SK-N-SH (cell line): Measurements from ENCODE around the gene TES. TPM values are rescaled to one million over a fixed set of nuclear protein-coding genes. Genes with fewer than 3 reads are reported as not detected.

Source experiments
- CTCF ChIA-PET: fragments of 300-600, 350-600 bp; formaldehyde crosslinking; extraction: SDS; loops from one replicate; lab custom pipeline; 2021; lab: Yijun Ruan, JAX
- POLR2A ChIA-PET: fragments of 350-600 bp; sonication (Branson Sonifier 250); formaldehyde crosslinking; extraction: SDS; loops from one replicate; lab custom pipeline; 2020; ENCODE audit warnings: antibody characterized with exemption, inconsistent platforms; lab: Yijun Ruan, JAX
- DNase-seq: peaks from one replicate; pipeline ENCODE4 v3.0.0; 2012
- H2AFZ ChIP-seq: fragments of 200-600 bp; sonication (generic); 2 replicates; pipeline ENCODE4 v1.8.1; 2016; ENCODE audit warnings: antibody characterized with exemption, mild to moderate bottlenecking, low read depth
- H3F3A ChIP-seq: fragments of 200-600 bp; sonication (generic); replicated peaks from 2 replicates; pipeline ENCODE3; 2016; ENCODE audit warnings: antibody characterized with exemption, mild to moderate bottlenecking; ENCODE audit not compliant: insufficient read depth
- H3K27ac ChIP-seq, 2 experiments: fragments of 200-500 bp in 1 of 2; fragments of 200-600 bp in 1 of 2; sonication (Bioruptor generic) in 1 of 2; sonication (generic), shearing (Covaris generic) in 1 of 2; 2 replicates each; pipeline versions ENCODE4 v1.5.1 to v1.6.1; 2014 to 2016; ENCODE audit warnings: low read depth in 2 of 2, inconsistent platforms in 1 of 2, low read length in 1 of 2, mild to moderate bottlenecking in 1 of 2, mixed read lengths in 1 of 2
- H3K27me3 ChIP-seq: fragments of 200-600 bp; sonication (generic), shearing (Covaris generic); 2 replicates; pipeline ENCODE4 v1.6.1; 2016; ENCODE audit warnings: mixed run types; ENCODE audit not compliant: insufficient read depth
- H3K36me3 ChIP-seq, 2 experiments: fragments of 200-500 bp in 1 of 2; fragments of 200-600 bp in 1 of 2; sonication (Bioruptor generic) in 1 of 2; sonication (generic) in 1 of 2; replicated peaks in 1 of 2; 2 replicates each; pipeline versions ENCODE3 to v1.5.1; 2014 to 2016; ENCODE audit warnings: low read length in 1 of 2, mild to moderate bottlenecking in 1 of 2; ENCODE audit not compliant: insufficient read depth in 2 of 2, control insufficient read depth in 1 of 2
- H3K4me1 ChIP-seq, 2 experiments: fragments of 200-500 bp in 1 of 2; fragments of 200-600 bp in 1 of 2; sonication (Bioruptor generic) in 1 of 2; sonication (generic), shearing (Covaris generic) in 1 of 2; 2 replicates each; pipeline versions ENCODE4 v1.5.1 to v1.6.1; 2014 to 2016; ENCODE audit warnings: low read depth in 1 of 2, low read length in 1 of 2, mixed run types in 1 of 2; ENCODE audit not compliant: insufficient read depth in 2 of 2, control insufficient read depth in 1 of 2
- H3K4me2 ChIP-seq: fragments of 200-600 bp; sonication (generic), shearing (Covaris generic); 2 replicates; pipeline ENCODE4 v1.6.1; 2017; ENCODE audit warnings: mixed run types
- H3K4me3 ChIP-seq, 2 experiments: fragments of 200-500 bp in 1 of 2; fragments of 200-600 bp in 1 of 2; sonication (Bioruptor generic) in 1 of 2; sonication (generic), shearing (Covaris generic) in 1 of 2; 2 replicates each; pipeline versions ENCODE4 v1.5.1 to v1.8.1; 2014 to 2016; ENCODE audit warnings: low read depth in 2 of 2, inconsistent platforms in 1 of 2, low read length in 1 of 2, mild to moderate bottlenecking in 1 of 2, mixed read lengths in 1 of 2, moderate library complexity in 1 of 2
- H3K79me2 ChIP-seq: fragments of 200-600 bp; sonication (generic); 2 replicates; pipeline ENCODE4 v1.8.1; 2017; ENCODE audit warnings: mild to moderate bottlenecking; ENCODE audit not compliant: insufficient read depth
- H3K9ac ChIP-seq: fragments of 200-600 bp; sonication (generic); 2 replicates; pipeline ENCODE4 v1.6.1; 2017; ENCODE audit warnings: mixed run types
- H3K9me2 ChIP-seq: fragments of 200-600 bp; sonication (generic); 2 replicates; pipeline ENCODE4 v1.6.1; 2017; ENCODE audit warnings: mixed run types
- H3K9me3 ChIP-seq: fragments of 200-600 bp; sonication (generic); 2 replicates; pipeline ENCODE4 v1.6.1; 2017; ENCODE audit warnings: mixed run types, mild to moderate bottlenecking, moderate library complexity
- H4K20me1 ChIP-seq: fragments of 200-600 bp; sonication (generic); 2 replicates; pipeline ENCODE4 v1.6.1; 2017; ENCODE audit warnings: mild to moderate bottlenecking, mixed run types; ENCODE audit not compliant: insufficient read depth
- EP300 ChIP-seq, 2 experiments: IDR thresholded peaks; 2 replicates each; pipeline versions ENCODE4 v1.4.0 to v1.6.1; 2012; ENCODE audit warnings: borderline replicate concordance in 1 of 2, low read depth in 1 of 2, low read length in 1 of 2
- EZH2phosphoT487 ChIP-seq: fragments of 200-600 bp; sonication (generic); IDR thresholded peaks from 2 replicates; pipeline ENCODE4 v1.6.1; 2017; ENCODE audit warnings: low read depth, mixed run types, mild to moderate bottlenecking, antibody characterized with exemption, moderate library complexity, borderline replicate concordance
- FOSL2 ChIP-seq: IDR thresholded peaks from 2 replicates; pipeline ENCODE4 v1.4.0; 2012; ENCODE audit warnings: low read depth, mild to moderate bottlenecking, moderate library complexity, borderline replicate concordance
- FOXJ3 ChIP-seq: sonication (generic); formaldehyde crosslinking; IDR thresholded peaks from 2 replicates; pipeline ENCODE4 v1.5.1; 2020; ENCODE audit warnings: mild to moderate bottlenecking, missing genetic modification reagents
- GATA2 ChIP-seq: sonication (generic); formaldehyde crosslinking; IDR thresholded peaks from 2 replicates; pipeline ENCODE4 v1.5.0; 2020; ENCODE audit warnings: mild to moderate bottlenecking, missing genetic modification reagents
- JUND ChIP-seq: IDR thresholded peaks from 2 replicates; pipeline ENCODE4 v1.4.0; 2012
- MEF2A ChIP-seq: IDR thresholded peaks from 2 replicates; pipeline ENCODE4 v1.4.0; 2012; ENCODE audit warnings: low read depth, borderline replicate concordance
- NRF1 ChIP-seq: IDR thresholded peaks from 2 replicates; pipeline ENCODE4 v1.6.1; 2012; ENCODE audit warnings: low read depth, mild to moderate bottlenecking, low read length
- POLR2AphosphoS5 ChIP-seq: IDR thresholded peaks from 2 replicates; pipeline ENCODE4 v1.6.1; 2012; ENCODE audit warnings: low read depth, low read length
- RAD21 ChIP-seq: IDR thresholded peaks from 2 replicates; pipeline ENCODE4 v1.6.1; 2012; ENCODE audit warnings: mild to moderate bottlenecking, low read length
- RCOR1 ChIP-seq: fragments of 150-350 bp; IDR thresholded peaks from 2 replicates; pipeline ENCODE4 v1.6.1; 2017; ENCODE audit warnings: antibody characterized with exemption, low read length
- RFX5 ChIP-seq: IDR thresholded peaks from 2 replicates; pipeline ENCODE4 v1.6.1; 2012; ENCODE audit warnings: mild to moderate bottlenecking, improper control_type of control experiment, low read length
- SIN3A ChIP-seq: IDR thresholded peaks from 2 replicates; pipeline ENCODE4 v1.6.1; 2012; ENCODE audit warnings: low read depth, mild to moderate bottlenecking, low read length, moderate library complexity, borderline replicate concordance
- TAF1 ChIP-seq: IDR thresholded peaks from 2 replicates; pipeline ENCODE4 v1.6.1; 2012; ENCODE audit warnings: low read depth, mild to moderate bottlenecking, low read length, moderate library complexity, borderline replicate concordance
- TCF12 ChIP-seq: IDR thresholded peaks from 2 replicates; pipeline ENCODE4 v1.4.0; 2012
- TEAD4 ChIP-seq: IDR thresholded peaks from 2 replicates; pipeline ENCODE4 v1.4.0; 2012; ENCODE audit warnings: mild to moderate bottlenecking, borderline replicate concordance; ENCODE audit not compliant: insufficient read depth
- USF1 ChIP-seq: IDR thresholded peaks from 2 replicates; pipeline ENCODE4 v1.4.0; 2012; ENCODE audit warnings: low read depth, borderline replicate concordance
- YY1 ChIP-seq: IDR thresholded peaks from 2 replicates; pipeline ENCODE4 v1.4.0; 2012; ENCODE audit warnings: low read depth, mild to moderate bottlenecking
- WGBS: methylation state at CpG from one replicate; pipeline ENCODE4 v1.1.6; 2017; ENCODE audit warnings: low lambda C conversion rate; 5-methylcytosine and 5-hydroxymethylcytosine counted together
- polyA plus RNA-seq, 3 experiments: library from polyadenylated mRNA; depleted of rRNA; stranded (reverse); fragments of >200 nt; gene quantifications; 2 replicates each; pipeline ENCODE4 v1.2.3, GENCODE V29; 2012
- TF ChIP-seq, protein P1 (sequence below): IDR thresholded peaks from 2 replicates; pipeline ENCODE4 v1.4.0; 2012; ENCODE audit warnings: low read depth, borderline replicate concordance

Gene TES
- polyA plus RNA-seq, 1 of the 3 experiments (the other 2 are of a cell fraction): 9.5 TPM

DNA sequence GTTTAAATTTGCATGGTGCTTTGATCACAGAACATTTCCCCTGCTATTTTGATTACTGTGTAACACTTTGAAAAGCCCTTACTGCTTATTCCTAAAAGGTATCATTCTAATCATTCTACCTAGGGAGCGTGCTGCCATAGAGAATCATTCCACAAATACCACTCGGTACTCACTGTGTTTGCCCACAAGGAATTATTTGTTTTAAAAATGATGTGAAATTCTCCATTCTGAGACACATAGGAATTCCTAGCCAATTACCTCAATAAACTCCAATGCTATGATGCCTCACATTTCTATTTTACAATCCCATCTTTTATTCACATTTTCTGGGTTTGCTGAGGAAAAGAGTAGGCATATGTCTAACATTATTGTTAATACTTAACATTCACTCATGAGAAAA, 16.2 kb upstream of the TES start (continued):
- TF ChIP-seq TAF1 (no peak), RAD21 (no peak), TEAD4 (no peak), TCF12 (no peak)

DNA sequence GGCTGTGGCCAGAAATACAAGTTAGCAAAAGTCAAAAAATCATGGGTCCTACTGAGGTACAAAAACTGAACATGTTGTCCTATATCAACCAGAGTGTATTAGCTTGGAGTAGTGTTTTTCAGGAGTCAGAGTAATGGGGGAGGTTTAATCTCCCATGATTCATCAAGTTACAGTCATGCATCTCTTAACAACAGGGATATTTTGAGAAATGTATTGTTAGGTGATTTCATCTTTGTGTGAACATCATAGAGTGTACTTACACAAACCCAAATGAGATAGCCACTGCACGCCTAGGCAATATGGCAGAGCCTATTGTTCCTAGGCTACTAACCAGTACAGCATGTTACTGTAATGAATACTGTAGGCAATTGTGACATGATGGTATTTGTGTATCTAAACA, 14.9 kb upstream of the TES start:
- no peak overlapping the region for H2AFZ ChIP-seq
- H3K27me3 ChIP-seq: peaks cover 14% of the 10 kb centered on the region
- H3K4me3 ChIP-seq: no peak overlapping the region
- H4K20me1 ChIP-seq: no peaks in the 10 kb centered on the region
- no peak overlapping the region for H3K4me2 ChIP-seq
- no peaks in the 10 kb centered on the region for H3K36me3 ChIP-seq
- no peak overlapping the region for H3K27ac ChIP-seq
- no peak overlapping the region for H3K9ac ChIP-seq
- no peaks in the 10 kb centered on the region for H3F3A ChIP-seq
- WGBS: 52% methylated on average over 1 of the region's 1 CpG
- H3K9me3 ChIP-seq: no peaks in the 10 kb centered on the region
- no peaks in the 10 kb centered on the region; a peak in 2 of 4 replicates for H3K4me1 ChIP-seq
- no peaks in the 10 kb centered on the region for H3K9me2 ChIP-seq
- H3K79me2 ChIP-seq: no peaks in the 10 kb centered on the region
- POLR2A ChIA-PET: no interaction called here
- CTCF ChIA-PET: interaction anchor here (0.9 to 3.7 kb wide), 5 partner anchors 10 to 41 kb away, joined by 3 to 22 read pairs (median 8); partner anchors contain the start of gene TES
- DNase-seq: no peak
- TF ChIP-seq FOSL2: no peak
- TF ChIP-seq MEF2A: no peak
- TF ChIP-seq USF1: no peak
- no peak for TF ChIP-seq RCOR1
- no peak for TF ChIP-seq EZH2phosphoT487
- no peak for TF ChIP-seq RAD21

DNA sequence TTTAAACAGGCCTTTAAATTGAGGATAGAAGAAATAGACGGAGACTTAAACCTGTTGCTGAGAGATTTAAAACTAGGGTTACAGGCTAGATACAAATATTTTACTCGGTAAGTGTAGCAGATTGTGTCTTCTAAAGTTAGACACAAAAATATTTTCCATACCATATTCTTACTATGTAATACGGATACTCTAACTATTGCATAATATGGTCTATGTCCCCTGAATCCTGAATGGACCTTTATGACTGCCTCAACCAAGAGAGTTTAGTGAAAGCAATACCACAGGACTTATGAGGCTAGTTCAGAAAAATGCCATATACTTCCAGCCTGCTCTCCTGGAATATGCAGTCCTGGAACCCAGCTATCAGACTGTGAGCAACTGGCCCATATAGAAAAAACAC, 13.4 kb upstream of the TES start:
- no peak overlapping the region for H3K4me2 ChIP-seq
- no peak overlapping the region for H3K9ac ChIP-seq
- no peaks in the 10 kb centered on the region for H3K9me3 ChIP-seq
- TF ChIP-seq EP300 (IDR thresholded peaks at IDR 0.05; ENCODE audit: borderline replicate concordance in 1 of 2, low read depth in 1 of 2, low read length in 1 of 2) (no peak), FOSL2 (no peak), GATA2 (CRISPR knock-in tag) (no peak), NRF1 (no peak), RFX5 (no peak), RAD21 (no peak), FOXJ3 (CRISPR knock-in tag) (no peak), POLR2AphosphoS5 (no peak), SIN3A (no peak), JUND (no peak), YY1 (no peak), MEF2A (no peak)
- TF ChIP-seq, protein P1, sequence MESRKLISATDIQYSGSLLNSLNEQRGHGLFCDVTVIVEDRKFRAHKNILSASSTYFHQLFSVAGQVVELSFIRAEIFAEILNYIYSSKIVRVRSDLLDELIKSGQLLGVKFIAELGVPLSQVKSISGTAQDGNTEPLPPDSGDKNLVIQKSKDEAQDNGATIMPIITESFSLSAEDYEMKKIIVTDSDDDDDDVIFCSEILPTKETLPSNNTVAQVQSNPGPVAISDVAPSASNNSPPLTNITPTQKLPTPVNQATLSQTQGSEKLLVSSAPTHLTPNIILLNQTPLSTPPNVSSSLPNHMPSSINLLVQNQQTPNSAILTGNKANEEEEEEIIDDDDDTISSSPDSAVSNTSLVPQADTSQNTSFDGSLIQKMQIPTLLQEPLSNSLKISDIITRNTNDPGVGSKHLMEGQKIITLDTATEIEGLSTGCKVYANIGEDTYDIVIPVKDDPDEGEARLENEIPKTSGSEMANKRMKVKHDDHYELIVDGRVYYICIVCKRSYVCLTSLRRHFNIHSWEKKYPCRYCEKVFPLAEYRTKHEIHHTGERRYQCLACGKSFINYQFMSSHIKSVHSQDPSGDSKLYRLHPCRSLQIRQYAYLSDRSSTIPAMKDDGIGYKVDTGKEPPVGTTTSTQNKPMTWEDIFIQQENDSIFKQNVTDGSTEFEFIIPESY: no peak
- H3K27ac ChIP-seq: no peak overlapping the region
- CTCF ChIA-PET: interaction anchor here (0.8 to 7.4 kb wide), 3 partner anchors 17 to 62 kb away, joined by 3 to 72 read pairs (median 9); no protein-coding TSS in a partner anchor
- H3K36me3 ChIP-seq: no peaks in the 10 kb centered on the region
- H3K9me2 ChIP-seq: no peaks in the 10 kb centered on the region
- no peaks in the 10 kb centered on the region for H4K20me1 ChIP-seq
- peaks cover 18% of the 10 kb centered on the region for H3K27me3 ChIP-seq
- 66% methylated on average over 3 of the region's 3 CpGs for WGBS
- POLR2A ChIA-PET: no interaction called here
- no peaks in the 10 kb centered on the region for H3K79me2 ChIP-seq
- H3K4me1 ChIP-seq: no peaks in the 10 kb centered on the region; a peak in 2 of 4 replicates
- no peak for DNase-seq
- H3K4me3 ChIP-seq: no peak overlapping the region
- H2AFZ ChIP-seq: no peak overlapping the region
- no peaks in the 10 kb centered on the region for H3F3A ChIP-seq
